CD4-positive, alpha-beta T cell (primary cell): Measurements from ENCODE around the gene BACH1. TPM values are rescaled to one million over a fixed set of nuclear protein-coding genes. Genes with fewer than 3 reads are reported as not detected.
A peak's percentile ranks its signal among the peaks of the same experiment; 100 is the strongest.
"Not testable (repeated sequence)": the region's sequence is repeated elsewhere in the genome, so short reads cannot be mapped to it uniquely, and the experiment has no call there.

Experiments used
- ATAC-seq: fragments of 200-7000 bp; cut with Tn5 transposase; one replicate; pipeline ENCODE4 v1.10.0; 2022; ENCODE audit warnings: mild to moderate bottlenecking; ENCODE audit not compliant: poor library complexity
- CTCF ChIA-PET: fragments of 350-600 bp; sonication (Branson Sonifier 250); formaldehyde crosslinking; loops from one replicate; lab custom pipeline; 2021; ENCODE audit warnings: antibody characterized with exemption, inconsistent platforms; lab: Charles Lee
- POLR2A ChIA-PET: fragments of 350-600 bp; sonication (Branson Sonifier 250); formaldehyde crosslinking; loops from one replicate; lab custom pipeline; 2021; ENCODE audit warnings: antibody characterized with exemption, inconsistent platforms; lab: Charles Lee
- DNase-seq, 14 experiments: peaks; one replicate each; pipeline ENCODE4 v3.0.0-alpha.2; 2013 to 2020; ENCODE audit warnings: mixed read lengths in 2 of 14
- H3K27ac ChIP-seq, 2 donors: one replicate each; pipeline versions ENCODE4 v1.5.1 to v1.7.0; 2013; ENCODE audit warnings: low read length in 2 of 2, low read depth in 1 of 2, mild to moderate bottlenecking in 1 of 2
- H3K27me3 ChIP-seq, 2 experiments: 1 replicate in 1 of 2; 2 replicates in 1 of 2; pipeline versions ENCODE4 v1.6.1 to v1.7.0; 2013; ENCODE audit warnings: low read length in 2 of 2, control low read depth in 1 of 2, mild to moderate bottlenecking in 1 of 2, moderate library complexity in 1 of 2; ENCODE audit not compliant: insufficient read depth in 2 of 2, control insufficient read depth in 1 of 2
- H3K36me3 ChIP-seq: one replicate; pipeline ENCODE4 v1.6.1; 2013; ENCODE audit warnings: low read length, control low read depth; ENCODE audit not compliant: insufficient read depth
- H3K4me1 ChIP-seq: one replicate; pipeline ENCODE4 v1.6.1; 2013; ENCODE audit warnings: low read length, control low read depth; ENCODE audit not compliant: insufficient read depth
- H3K4me3 ChIP-seq: one replicate; pipeline ENCODE4 v1.5.1; 2013; ENCODE audit warnings: mild to moderate bottlenecking, low read length, moderate library complexity
- H3K9me3 ChIP-seq, 2 experiments: 1 replicate in 1 of 2; 2 replicates in 1 of 2; pipeline versions ENCODE4 v1.6.1 to v1.7.0; 2013; ENCODE audit warnings: low read length in 2 of 2, mild to moderate bottlenecking in 2 of 2, control low read depth in 1 of 2, moderate library complexity in 1 of 2; ENCODE audit not compliant: control insufficient read depth in 1 of 2, insufficient read depth in 1 of 2
- H3K27ac Mint-ChIP-seq: one replicate; pipeline ENCODE4 v1.8.0; 2020; ENCODE audit warnings: mixed read lengths
- H3K27me3 Mint-ChIP-seq: one replicate; pipeline ENCODE4 v1.8.0; 2021; ENCODE audit warnings: mixed read lengths
- H3K36me3 Mint-ChIP-seq: one replicate; pipeline ENCODE4 v1.8.0; 2021; ENCODE audit warnings: low read depth, mixed read lengths
- H3K4me1 Mint-ChIP-seq: one replicate; pipeline ENCODE4 v1.8.0; 2021; ENCODE audit warnings: low read depth, mixed read lengths
- H3K4me3 Mint-ChIP-seq: one replicate; pipeline ENCODE4 v1.8.0; 2020; ENCODE audit warnings: mild to moderate bottlenecking, mixed read lengths
- H3K9me3 Mint-ChIP-seq: one replicate; pipeline ENCODE4 v1.8.0; 2020; ENCODE audit warnings: mixed read lengths
- intact Hi-C, 2 experiments: fragments of 100-400 bp; cut with DNase I in 1 of 2; cut with micrococcal nuclease in 1 of 2; formaldehyde crosslinking; loops; one replicate each; pipeline versions ENCODE4 v1.15.1 to v1.9.0; 2023 to 2025; cut with DNase I, micrococcal nuclease
- polyA plus RNA-seq, 2 donors: library from polyadenylated mRNA; unstranded; fragments of 120-200 nt; gene quantifications; one replicate each; pipeline ENCODE4 v1.2.1, GENCODE V29; 2013
- total RNA-seq, 174 experiments: library from RNA in 2 of 174; stranded (reverse) in 2 of 174; gene quantifications; one replicate each; pipeline ENCODE4 v1.2.3 and lab custom pipeline; 2021 to 2026
- TF ChIP-seq, protein P1 (sequence below): fragments of 200-600 bp; IDR thresholded peaks from one replicate; pipeline ENCODE4 v1.8.0; 2022; ENCODE audit warnings: antibody characterized with exemption, mild to moderate bottlenecking

Gene BACH1
- total RNA-seq (10 to 100 TPM; 64.4 to 65.9 TPM), total RNA-seq (lab: John Stamatoyannopoulos, UW) (35.2 to 414 (median 127) reads per million in 172 experiments)
- polyA plus RNA-seq (2013, experiment 1 of 2) = 17.5 TPM
- polyA plus RNA-seq (2013, experiment 2 of 2) = 19.6 TPM

DNA sequence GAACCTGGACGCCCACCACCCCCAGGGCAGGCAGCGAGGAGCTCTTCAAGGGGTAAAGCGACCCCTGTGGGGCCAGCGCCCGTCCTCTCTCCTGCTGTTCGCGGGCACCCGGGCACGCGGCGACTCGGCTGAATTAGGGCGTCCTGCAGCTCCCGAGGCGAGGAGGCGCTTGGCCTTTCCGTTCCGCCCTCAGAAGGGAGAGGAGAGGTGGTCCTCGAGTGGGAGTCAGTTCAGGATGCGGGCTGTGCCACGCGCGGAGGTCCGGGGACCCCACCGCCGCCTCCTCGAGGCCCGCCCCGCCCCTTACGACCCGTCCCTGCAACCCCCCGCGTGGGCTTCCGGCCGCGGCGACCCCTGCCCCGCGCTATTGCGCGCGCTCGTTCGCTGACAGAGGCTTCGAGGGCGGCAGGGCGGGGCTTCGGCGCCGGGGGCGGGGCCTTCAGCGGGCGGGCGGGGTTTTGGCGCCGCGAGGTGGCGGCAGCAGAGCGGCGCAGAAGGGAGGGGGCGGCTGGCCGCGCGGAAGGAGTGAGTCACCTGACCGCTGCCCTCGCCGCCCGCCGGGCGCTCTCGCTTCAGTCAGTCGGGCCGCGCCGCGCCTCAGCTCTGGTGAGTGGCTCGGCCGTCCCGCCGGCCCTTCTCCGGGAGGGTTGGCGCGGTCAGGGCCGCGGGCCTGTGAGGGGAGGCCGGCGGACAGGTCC, at the start of gene BACH1:
Gene BACH1 (plus strand): TSS at position 575 of the 698 bp plus-strand sequence. CDS start 22,359 bp downstream, outside the sequence.
- peak within 1 kb of the TSS; percentile 86 for H3K27ac Mint-ChIP-seq
- peak within 1 kb of the TSS; percentile 60 to 69 for H3K27ac ChIP-seq
- peak; percentile 68 to 93 (median 83) for DNase-seq
- H3K9me3 Mint-ChIP-seq = no peaks in the 10 kb centered on the region
- H3K9me3 ChIP-seq = peaks cover 0 to 6% of the 10 kb centered on the region in 2 experiments
- no peaks in the 10 kb centered on the region for H3K27me3 Mint-ChIP-seq
- POLR2A ChIA-PET = interaction anchor here (0.7 to 4.4 kb wide), 8 partner anchors 48 to 296 kb away, joined by 3 to 24 read pairs (median 6); partner anchors contain the start of genes CCT8 and USP16
- peak; percentile 66 for ATAC-seq
- H3K36me3 Mint-ChIP-seq = peaks cover 17% of the 10 kb centered on the region
- CTCF ChIA-PET = interaction anchor here (1.0 to 1.9 kb wide), 4 partner anchors 50 to 225 kb away, joined by 3 to 5 read pairs (median 4); partner anchors contain the start of gene CCT8
- intact Hi-C loops = loop anchor here (2.0 to 10.0 kb wide), 8 partner anchors 101 to 411 kb away; partner anchors contain the start of genes LTN1 (in 2 of the 2) and CCT8 (in 1 of the 2)
- TF ChIP-seq, protein P1, sequence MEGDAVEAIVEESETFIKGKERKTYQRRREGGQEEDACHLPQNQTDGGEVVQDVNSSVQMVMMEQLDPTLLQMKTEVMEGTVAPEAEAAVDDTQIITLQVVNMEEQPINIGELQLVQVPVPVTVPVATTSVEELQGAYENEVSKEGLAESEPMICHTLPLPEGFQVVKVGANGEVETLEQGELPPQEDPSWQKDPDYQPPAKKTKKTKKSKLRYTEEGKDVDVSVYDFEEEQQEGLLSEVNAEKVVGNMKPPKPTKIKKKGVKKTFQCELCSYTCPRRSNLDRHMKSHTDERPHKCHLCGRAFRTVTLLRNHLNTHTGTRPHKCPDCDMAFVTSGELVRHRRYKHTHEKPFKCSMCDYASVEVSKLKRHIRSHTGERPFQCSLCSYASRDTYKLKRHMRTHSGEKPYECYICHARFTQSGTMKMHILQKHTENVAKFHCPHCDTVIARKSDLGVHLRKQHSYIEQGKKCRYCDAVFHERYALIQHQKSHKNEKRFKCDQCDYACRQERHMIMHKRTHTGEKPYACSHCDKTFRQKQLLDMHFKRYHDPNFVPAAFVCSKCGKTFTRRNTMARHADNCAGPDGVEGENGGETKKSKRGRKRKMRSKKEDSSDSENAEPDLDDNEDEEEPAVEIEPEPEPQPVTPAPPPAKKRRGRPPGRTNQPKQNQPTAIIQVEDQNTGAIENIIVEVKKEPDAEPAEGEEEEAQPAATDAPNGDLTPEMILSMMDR = peak; percentile 18
- peak within 1 kb of the TSS; percentile 92 for H3K4me3 Mint-ChIP-seq
- H3K4me1 ChIP-seq = peaks cover 46% of the 10 kb centered on the region
- H3K36me3 ChIP-seq = no peaks in the 10 kb centered on the region
- peaks cover 82% of the 10 kb centered on the region for H3K4me1 Mint-ChIP-seq
- peak within 1 kb of the TSS; percentile 85 for H3K4me3 ChIP-seq
- H3K27me3 ChIP-seq = no peaks in the 10 kb centered on the region

DNA sequence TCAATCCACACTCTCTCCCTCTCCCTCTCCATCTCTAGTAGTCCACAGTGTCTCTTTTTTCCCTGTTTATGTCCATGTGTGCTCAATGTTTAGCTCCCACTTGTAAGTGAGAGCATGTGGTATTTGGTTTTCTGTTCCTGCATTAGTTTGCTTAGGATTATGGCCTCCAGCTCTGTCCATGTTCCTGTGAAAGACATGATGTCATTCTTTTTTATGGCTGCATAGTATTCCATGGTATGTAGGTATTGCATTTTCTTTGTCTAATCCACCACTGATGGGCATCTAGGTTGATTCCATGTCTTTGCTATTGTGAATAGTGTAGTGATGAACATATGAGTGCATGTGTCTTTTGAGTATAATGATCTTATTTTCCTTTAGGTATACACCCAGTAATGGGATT, 49.4 kb upstream of the BACH1 start:
- H3K9me3 Mint-ChIP-seq, intact Hi-C loops, CTCF ChIA-PET, H3K4me1 ChIP-seq, H3K27me3 ChIP-seq, H3K4me3 ChIP-seq, H3K4me1 Mint-ChIP-seq, DNase-seq, H3K27me3 Mint-ChIP-seq, POLR2A ChIA-PET, H3K4me3 Mint-ChIP-seq, ATAC-seq, H3K27ac Mint-ChIP-seq, H3K36me3 Mint-ChIP-seq, H3K36me3 ChIP-seq, H3K27ac ChIP-seq: not testable (repeated sequence)
- H3K9me3 ChIP-seq = peaks cover 7 to 11% of the 10 kb centered on the region in 2 experiments

DNA sequence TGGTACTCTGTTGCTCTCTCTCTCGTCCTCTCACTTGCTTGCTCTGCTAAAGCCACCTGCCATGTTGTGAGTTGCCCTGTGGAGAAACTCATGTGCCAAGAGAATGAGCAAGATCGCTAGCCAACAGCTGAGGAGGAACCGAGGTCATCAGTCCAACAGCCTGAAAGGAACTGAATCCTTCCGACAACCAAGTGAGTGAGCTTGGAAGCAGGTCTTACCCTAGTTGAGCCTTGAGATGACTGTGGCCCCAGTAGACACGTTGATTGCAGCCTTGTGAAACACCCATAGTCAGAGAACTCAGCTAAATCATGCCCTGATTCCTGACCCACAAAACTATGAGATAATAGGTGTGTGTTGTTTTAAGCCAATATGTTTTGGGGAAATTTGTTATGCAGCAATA, 48.1 kb upstream of the BACH1 start:
- H3K4me1 ChIP-seq = no peaks in the 10 kb centered on the region
- H3K27ac Mint-ChIP-seq = no peak overlapping the region
- no peaks in the 10 kb centered on the region for H3K36me3 Mint-ChIP-seq
- POLR2A ChIA-PET = no interaction called here
- H3K4me1 Mint-ChIP-seq = no peaks in the 10 kb centered on the region
- DNase-seq (peak in 1 of 14 experiments; percentile 30), ATAC-seq (no peak)
- H3K4me3 ChIP-seq = no peak overlapping the region
- TF ChIP-seq, protein P1 = no peak
- H3K36me3 ChIP-seq = no peaks in the 10 kb centered on the region
- intact Hi-C loops = no loop called here
- H3K27me3 ChIP-seq = no peaks in the 10 kb centered on the region
- H3K27ac ChIP-seq = no peak overlapping the region
- peaks cover 11% of the 10 kb centered on the region for H3K9me3 Mint-ChIP-seq
- H3K9me3 ChIP-seq = peaks cover 12% of the 10 kb centered on the region in 2 experiments
- H3K4me3 Mint-ChIP-seq = no peak overlapping the region
- CTCF ChIA-PET = no interaction called here
- peaks cover 4% of the 10 kb centered on the region for H3K27me3 Mint-ChIP-seq

DNA sequence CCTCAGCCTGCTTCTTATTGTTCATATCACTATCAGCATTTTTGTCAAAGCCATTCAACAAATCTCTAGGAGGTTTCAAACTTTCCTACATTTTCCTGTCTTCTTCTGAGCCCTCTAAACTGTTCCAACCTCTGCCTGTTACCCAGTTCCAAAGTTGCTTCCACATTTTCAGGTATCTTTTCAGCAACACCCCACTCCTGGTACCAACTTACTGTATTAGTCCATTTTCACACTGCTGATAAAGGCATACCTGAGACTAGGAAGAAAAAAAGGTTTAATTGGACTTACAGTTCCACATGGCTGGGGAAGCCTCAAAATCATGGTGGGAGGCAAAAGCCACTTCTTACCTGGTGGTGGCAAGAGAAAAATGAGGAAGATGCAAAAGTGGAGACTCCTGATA, 44.9 kb upstream of the BACH1 start:
- H3K27ac Mint-ChIP-seq, H3K36me3 Mint-ChIP-seq, H3K27me3 ChIP-seq, H3K4me3 ChIP-seq, ATAC-seq, intact Hi-C loops, POLR2A ChIA-PET, H3K4me1 ChIP-seq, H3K4me3 Mint-ChIP-seq, H3K27me3 Mint-ChIP-seq, H3K4me1 Mint-ChIP-seq, DNase-seq, H3K36me3 ChIP-seq, CTCF ChIA-PET, H3K27ac ChIP-seq: not testable (repeated sequence)
- peaks cover 17% of the 10 kb centered on the region for H3K9me3 Mint-ChIP-seq
- H3K9me3 ChIP-seq = peaks cover 12% of the 10 kb centered on the region in 2 experiments
